ENCODE results near the gene SMARCD1.
"Not testable (repeated sequence)": the region's sequence is repeated elsewhere in the genome, so short reads cannot be mapped to it uniquely, and the experiment has no call there.

SMARCD1 gene

DNA sequence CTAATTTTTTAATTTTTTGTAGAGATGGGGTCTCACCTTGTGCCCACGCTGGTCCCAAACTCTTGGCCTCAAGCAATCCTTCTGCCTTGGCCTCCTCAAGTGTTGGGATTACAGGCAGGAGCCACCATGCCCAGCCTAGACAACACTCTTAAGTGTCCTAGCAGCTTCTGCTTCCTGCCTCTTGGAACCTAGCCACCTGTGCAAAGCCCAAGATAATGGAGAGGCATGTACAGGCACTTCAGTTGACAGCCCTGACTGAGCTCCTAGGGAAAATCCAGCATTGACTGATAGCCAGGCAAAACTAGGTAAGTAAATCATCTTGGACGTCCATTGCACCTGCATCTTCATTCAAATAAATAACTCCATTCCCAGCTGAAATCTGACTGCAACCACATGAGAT lies 42.4 kb downstream of the SMARCD1 start:
- no peaks in the 10 kb centered on the region for H3K27me3 ChIP-seq (ENCODE audit: control insufficient read depth, insufficient read depth, low read length)
- H3K36me3 ChIP-seq (ENCODE audit: control insufficient read depth, insufficient read depth, low read length): peaks cover 5% of the 10 kb centered on the region
- H3K4me3 ChIP-seq (ENCODE audit: low read depth, low read length): no peak overlapping the region
- no peaks in the 10 kb centered on the region for H3K9me3 ChIP-seq (ENCODE audit: control insufficient read depth, insufficient read depth, low read length)
- H3K4me1 ChIP-seq (ENCODE audit: control insufficient read depth, insufficient read depth, low read length): no peaks in the 10 kb centered on the region
- no peak overlapping the region for H3K9ac ChIP-seq (ENCODE audit: low read depth, low read length)

DNA sequence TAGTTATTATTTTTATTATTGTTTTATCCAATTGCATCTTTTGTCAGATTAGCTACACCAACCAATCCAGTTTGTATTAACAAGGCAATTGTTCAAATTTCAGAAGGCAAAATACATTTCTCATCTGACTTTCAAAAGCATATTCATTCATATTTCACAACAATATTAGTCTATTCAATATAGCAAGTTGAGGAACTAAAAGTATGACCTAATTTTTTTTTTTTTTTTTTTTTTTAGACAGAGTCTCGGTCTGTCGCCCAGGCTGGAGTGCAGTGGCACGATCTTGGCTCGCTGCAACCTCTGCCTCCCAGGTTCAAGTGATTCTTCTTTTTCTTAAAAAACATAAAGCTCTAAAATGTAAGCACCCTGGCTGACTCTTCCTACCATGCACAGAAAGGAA lies 44.1 kb downstream of the SMARCD1 start:
- Histone ChIP-seq H3K9me3 (ENCODE audit: control insufficient read depth, insufficient read depth, low read length) (no peaks in the 10 kb centered on the region), H3K36me3 (ENCODE audit: control insufficient read depth, insufficient read depth, low read length) (peaks cover 6% of the 10 kb centered on the region)

DNA sequence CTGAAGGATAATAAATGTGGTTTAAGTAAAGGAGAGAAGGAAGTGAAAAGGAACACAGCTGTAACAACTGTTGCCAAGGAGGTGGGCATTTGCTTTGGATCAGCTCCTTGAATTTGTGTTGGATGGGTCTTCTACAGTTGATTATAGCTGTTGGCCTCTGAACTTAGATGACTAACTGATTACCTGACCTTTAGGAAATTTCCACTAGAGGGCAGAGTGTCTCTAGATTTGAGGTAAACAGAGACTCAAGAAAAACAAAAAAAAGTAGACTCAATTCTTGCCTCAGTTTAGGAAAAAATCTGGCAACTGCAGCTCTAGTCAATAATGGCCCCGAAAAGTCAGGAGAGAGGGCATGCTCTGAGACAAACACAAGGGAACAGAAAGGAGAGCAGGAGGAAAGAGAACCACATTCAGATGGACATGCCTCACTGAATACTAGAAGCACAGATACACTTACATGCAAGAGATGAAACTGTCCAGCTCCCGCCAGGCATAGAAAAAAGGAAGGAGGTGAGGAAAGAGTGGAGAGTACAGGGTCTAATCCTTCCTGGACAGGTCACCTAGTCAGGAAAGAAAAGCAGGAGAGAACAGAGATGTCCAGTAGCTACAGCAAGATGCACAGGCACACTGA lies 47.5 kb downstream of the SMARCD1 start:
- Histone ChIP-seq H3K36me3 (ENCODE audit: control insufficient read depth, insufficient read depth, low read length) (peaks cover 30% of the 10 kb centered on the region), H3K4me3 (ENCODE audit: low read depth, low read length) (no peak overlapping the region), H3K27me3 (ENCODE audit: control insufficient read depth, insufficient read depth, low read length) (no peaks in the 10 kb centered on the region), H3K9me3 (ENCODE audit: control insufficient read depth, insufficient read depth, low read length) (no peaks in the 10 kb centered on the region), H3K4me1 (ENCODE audit: control insufficient read depth, insufficient read depth, low read length) (no peaks in the 10 kb centered on the region), H3K9ac (ENCODE audit: low read depth, low read length) (no peak overlapping the region)

More for the DNA sequence above, 44.1 kb downstream of the SMARCD1 start:
- H3K4me3 ChIP-seq (ENCODE audit: low read depth, low read length): no peak overlapping the region
- no peak overlapping the region for H3K9ac ChIP-seq (ENCODE audit: low read depth, low read length)
- no peaks in the 10 kb centered on the region for H3K4me1 ChIP-seq (ENCODE audit: control insufficient read depth, insufficient read depth, low read length)
- H3K27me3 ChIP-seq (ENCODE audit: control insufficient read depth, insufficient read depth, low read length): no peaks in the 10 kb centered on the region

DNA sequence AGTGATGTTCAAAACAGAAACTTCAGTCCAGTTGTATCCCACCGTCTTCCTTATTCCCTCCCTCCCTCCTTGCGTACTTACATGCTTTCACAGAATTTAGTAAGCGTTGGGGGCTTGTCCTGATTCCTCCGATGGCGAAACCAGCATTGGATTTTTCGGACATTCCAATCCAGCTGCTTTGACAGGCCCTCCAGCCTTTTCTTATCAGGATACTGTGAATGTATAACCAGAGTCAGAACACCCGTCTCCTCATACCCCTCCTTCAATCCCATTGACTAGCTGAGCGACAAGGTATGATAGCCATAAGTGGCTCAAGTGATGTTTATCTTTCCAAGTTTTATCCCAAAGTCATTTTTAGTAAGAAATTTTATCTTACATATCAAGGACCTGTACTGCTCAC lies 57.9 kb downstream of the SMARCD1 start:
- Histone ChIP-seq H3K9me3 (ENCODE audit: control insufficient read depth, insufficient read depth, low read length) (no peaks in the 10 kb centered on the region), H3K27me3 (ENCODE audit: control insufficient read depth, insufficient read depth, low read length) (no peaks in the 10 kb centered on the region), H3K9ac (ENCODE audit: low read depth, low read length) (no peak overlapping the region), H3K36me3 (ENCODE audit: control insufficient read depth, insufficient read depth, low read length) (peaks cover 7% of the 10 kb centered on the region), H3K4me1 (ENCODE audit: control insufficient read depth, insufficient read depth, low read length) (no peaks in the 10 kb centered on the region), H3K4me3 (ENCODE audit: low read depth, low read length) (no peak overlapping the region)

DNA sequence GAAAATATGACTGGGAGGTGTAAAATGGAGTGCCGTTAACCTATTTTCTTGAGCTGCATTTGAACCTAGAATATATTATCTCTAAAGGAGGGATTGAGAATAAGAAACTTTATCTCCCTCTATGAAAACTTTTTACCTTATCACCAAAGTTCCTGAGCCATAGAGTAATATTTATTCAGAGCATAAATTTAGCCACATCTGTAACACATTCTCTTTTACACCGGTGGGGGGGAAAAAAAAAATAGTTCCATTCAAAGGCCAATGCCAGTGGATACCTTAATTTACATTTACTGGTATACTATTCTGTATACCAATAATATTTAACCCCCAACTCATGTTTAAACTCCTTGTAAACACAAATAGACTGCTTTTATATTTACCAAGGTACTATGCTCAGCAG lies 60.3 kb downstream of the SMARCD1 start:
- H3K9ac ChIP-seq (ENCODE audit: low read depth, low read length): no peak overlapping the region
- peaks cover 7% of the 10 kb centered on the region for H3K36me3 ChIP-seq (ENCODE audit: control insufficient read depth, insufficient read depth, low read length)
- H3K9me3 ChIP-seq (ENCODE audit: control insufficient read depth, insufficient read depth, low read length): no peaks in the 10 kb centered on the region
- no peaks in the 10 kb centered on the region for H3K27me3 ChIP-seq (ENCODE audit: control insufficient read depth, insufficient read depth, low read length)
- no peak overlapping the region for H3K4me3 ChIP-seq (ENCODE audit: low read depth, low read length)
- H3K4me1 ChIP-seq (ENCODE audit: control insufficient read depth, insufficient read depth, low read length): no peaks in the 10 kb centered on the region

DNA sequence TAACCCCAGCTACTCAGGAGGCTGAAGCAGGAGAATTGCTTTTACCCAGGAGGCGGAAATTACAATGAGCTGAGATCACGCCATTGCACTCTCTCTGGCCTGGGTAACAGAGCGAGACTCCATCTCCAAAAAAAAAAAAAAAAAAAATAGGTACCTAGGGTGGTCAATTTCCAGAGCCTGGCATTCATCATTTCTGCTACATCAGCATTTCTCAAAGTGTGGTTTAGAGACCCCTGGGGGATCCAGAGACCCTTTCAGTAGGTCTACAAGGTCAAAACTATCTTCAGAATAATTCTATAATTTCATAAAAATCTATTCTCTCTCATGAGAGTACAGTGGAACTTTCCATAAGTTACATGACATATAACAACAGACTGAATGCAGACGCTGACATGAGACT lies 62.1 kb downstream of the SMARCD1 start:
- Histone ChIP-seq H3K9me3 (ENCODE audit: control insufficient read depth, insufficient read depth, low read length) (no peaks in the 10 kb centered on the region), H3K36me3 (ENCODE audit: control insufficient read depth, insufficient read depth, low read length) (peaks cover 5% of the 10 kb centered on the region)

DNA sequence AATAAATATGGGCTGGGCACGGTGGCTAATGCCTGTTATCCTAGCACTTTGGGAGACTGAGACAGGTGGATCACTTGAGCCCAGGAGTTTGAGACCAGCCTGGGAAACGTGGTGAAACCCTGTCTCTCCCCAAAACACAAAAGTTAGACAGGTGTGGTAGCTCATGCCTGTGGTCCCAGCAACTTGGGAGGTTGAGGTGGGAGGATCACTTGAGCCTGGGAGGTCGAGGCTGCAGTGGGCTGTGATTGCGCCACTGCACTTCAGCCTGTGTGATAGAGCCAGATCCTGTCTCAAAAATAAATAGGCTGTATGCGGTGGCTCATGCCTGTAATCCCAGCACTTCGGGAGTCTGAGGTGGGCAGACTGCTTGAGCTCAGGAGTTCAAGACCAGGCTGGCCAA lies 62.9 kb downstream of the SMARCD1 start:
- H3K4me1 ChIP-seq (ENCODE audit: control insufficient read depth, insufficient read depth, low read length); H3K9ac ChIP-seq (ENCODE audit: low read depth, low read length); H3K36me3 ChIP-seq (ENCODE audit: control insufficient read depth, insufficient read depth, low read length); H3K27me3 ChIP-seq (ENCODE audit: control insufficient read depth, insufficient read depth, low read length); H3K9me3 ChIP-seq (ENCODE audit: control insufficient read depth, insufficient read depth, low read length); H3K4me3 ChIP-seq (ENCODE audit: low read depth, low read length): not testable (repeated sequence)

More for the DNA sequence above, 62.1 kb downstream of the SMARCD1 start:
- no peak overlapping the region for H3K9ac ChIP-seq (ENCODE audit: low read depth, low read length)
- H3K27me3 ChIP-seq (ENCODE audit: control insufficient read depth, insufficient read depth, low read length): no peaks in the 10 kb centered on the region
- H3K4me3 ChIP-seq (ENCODE audit: low read depth, low read length): no peak overlapping the region
- H3K4me1 ChIP-seq (ENCODE audit: control insufficient read depth, insufficient read depth, low read length): no peaks in the 10 kb centered on the region

DNA sequence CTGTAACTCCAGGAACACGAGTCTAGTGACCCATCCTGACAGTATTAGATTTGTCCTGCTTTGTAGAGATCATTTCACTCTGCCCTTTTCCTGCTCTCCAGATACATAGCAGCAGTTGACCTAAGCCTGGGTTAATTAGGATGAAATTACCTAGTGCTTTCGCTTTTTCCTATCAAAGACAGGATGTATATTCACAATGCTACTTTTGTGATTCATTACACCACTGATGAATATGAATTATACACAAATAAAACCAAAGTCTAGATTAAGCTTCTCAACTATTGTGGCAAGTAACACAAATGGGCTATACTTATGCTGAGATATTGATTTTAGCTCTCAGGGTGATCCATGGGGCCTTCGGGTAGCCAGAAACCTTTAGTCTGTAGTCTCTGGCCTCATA lies 64.2 kb downstream of the SMARCD1 start:
- H3K27me3 ChIP-seq (ENCODE audit: control insufficient read depth, insufficient read depth, low read length): no peaks in the 10 kb centered on the region
- H3K4me1 ChIP-seq (ENCODE audit: control insufficient read depth, insufficient read depth, low read length): no peaks in the 10 kb centered on the region
- no peak overlapping the region for H3K9ac ChIP-seq (ENCODE audit: low read depth, low read length)
- no peaks in the 10 kb centered on the region for H3K9me3 ChIP-seq (ENCODE audit: control insufficient read depth, insufficient read depth, low read length)
- H3K4me3 ChIP-seq (ENCODE audit: low read depth, low read length): no peak overlapping the region
- no peaks in the 10 kb centered on the region for H3K36me3 ChIP-seq (ENCODE audit: control insufficient read depth, insufficient read depth, low read length)

All from iPS-15b (cell line).